GM10847 (cell line): ENCODE results near the gene TFEB.

ENCODE experiments used
- POLR2A ChIP-seq: IDR thresholded peaks from 2 replicates; pipeline ENCODE4 v1.6.1; 2011; ENCODE audit not compliant: insufficient read length; ENCODE audit errors: extremely low read depth

Gene TFEB

GRCh38 chr6:41654698-41655151 is 80.7 kb downstream of the TFEB start:
- no peak for TF ChIP-seq POLR2A

DNA sequence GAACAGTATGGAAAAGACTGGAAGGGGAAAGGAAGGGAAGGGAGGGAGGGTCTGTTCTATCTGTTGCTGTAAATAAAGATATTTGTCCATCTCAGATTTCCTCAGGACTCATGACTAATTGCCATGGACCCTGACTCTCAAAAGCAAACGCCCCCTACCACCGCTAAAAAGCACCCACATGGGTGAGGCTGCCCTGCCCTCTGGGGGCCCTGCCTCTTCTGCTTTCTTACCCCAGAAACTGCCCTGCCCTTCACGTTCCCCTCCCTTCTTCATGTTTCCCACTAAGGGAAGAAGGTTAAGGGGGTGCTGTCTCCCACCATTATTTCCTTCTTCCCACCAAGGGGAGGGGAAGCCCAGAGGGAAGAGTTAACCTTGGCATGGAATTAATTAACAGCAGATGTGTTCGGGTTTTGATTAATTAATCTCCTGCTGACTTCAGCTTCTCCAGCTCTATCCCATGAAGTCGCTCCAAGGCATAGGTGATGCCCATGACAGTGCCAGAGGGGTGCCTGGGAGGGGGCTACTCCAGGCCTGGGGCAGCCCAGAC is 81.2 kb downstream of the TFEB start:
- TF ChIP-seq POLR2A: no peak

- TF ChIP-seq POLR2A: no peak
These were observed 81.7 kb downstream of the TFEB start for GRCh38 chr6:41653691-41654090.

DNA sequence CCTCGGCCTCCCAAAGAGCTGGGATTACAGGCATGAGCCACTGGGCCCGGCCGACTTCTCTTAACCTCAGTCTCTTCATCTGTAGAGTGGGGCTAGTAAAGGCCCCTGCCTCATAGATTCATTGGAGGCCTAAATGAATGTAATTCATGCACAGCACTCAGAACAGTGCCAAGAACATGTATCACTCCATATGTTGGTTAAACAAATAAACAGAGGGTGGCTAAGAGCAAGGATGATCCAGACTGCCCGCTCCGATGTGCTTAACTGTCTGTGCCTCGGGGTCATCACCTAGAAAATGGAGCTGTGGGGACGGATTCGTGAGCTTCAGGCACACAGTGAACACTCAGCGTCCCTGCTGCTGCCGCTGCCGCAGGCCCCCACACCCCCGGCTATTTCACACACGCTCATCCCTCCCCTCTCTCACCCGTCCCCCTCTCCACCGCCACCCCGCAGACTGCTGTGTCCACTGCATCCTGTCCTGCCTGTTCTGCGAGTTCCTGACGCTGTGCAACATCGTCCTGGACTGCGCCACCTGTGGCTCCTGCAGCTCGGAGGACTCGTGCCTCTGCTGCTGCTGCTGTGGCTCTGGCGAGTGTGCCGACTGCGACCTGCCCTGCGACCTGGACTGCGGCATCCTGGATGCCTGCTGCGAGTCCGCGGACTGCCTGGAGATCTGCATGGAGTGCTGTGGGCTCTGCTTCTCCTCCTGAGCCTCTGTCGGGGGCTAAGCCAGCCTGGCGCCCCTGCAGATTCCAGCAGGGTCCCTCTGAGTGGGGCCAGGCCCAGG is 82.3 kb downstream of the TFEB start:
- TF ChIP-seq POLR2A: no peak

DNA sequence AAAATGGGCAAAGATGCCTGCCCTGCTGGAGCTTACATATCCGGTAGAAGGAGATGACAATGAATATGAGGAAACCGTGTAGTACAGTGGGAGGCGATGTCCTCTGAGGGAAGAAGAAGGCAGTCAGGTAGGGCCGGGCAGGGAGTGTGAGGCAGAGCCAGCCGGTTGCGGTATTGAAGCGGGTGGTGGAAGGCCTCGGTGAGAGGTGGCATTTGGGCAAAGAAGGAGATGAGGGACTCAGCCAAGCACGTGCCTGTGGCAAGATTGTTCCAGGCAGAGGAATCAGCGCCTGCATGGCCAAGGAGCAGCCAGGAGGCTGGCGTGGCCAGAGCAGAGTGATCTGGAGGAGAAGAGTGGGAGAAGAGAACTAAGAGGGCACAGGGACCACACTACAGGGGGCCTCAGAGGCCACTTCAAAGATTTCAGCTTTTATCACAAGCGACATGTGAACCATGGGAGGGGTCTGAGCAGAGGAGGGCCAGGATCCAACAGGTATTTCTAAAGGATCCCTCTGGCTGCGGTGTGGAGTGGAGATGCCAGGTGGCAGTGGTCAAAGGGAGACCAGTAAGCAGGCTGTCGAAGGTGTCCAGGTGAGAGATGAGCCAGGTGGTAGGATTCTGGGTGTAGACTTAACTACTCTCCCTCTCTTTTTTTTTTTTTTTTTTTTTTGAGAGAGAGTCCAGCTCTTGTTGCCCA is 83.3 kb downstream of the TFEB start:
- TF ChIP-seq POLR2A: no peak

- no peak for TF ChIP-seq POLR2A
These were observed 84.0 kb downstream of the TFEB start for GRCh38 chr6:41651246-41651961.

DNA sequence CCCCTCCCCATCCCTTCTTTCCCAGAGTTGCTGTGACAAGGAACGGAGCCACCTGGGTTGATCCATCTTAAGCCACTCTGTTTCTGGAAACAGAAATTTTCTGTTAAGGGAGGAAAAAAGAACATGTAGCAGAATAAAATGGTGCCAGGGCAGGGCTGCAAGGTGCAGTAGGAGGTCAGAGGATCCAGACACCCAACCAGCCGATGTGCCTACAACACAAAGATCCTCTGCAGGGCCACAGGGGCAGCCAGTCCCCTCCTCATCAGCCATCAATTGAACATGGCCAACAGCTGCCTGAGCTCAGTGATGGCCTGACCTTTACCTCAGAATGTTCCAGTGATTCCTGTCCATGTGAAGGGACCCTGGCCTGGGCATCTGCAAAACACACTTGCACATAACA is 85.3 kb downstream of the TFEB start:
- TF ChIP-seq POLR2A: no peak

GRCh38 chr6:41649596-41649995 is 85.8 kb downstream of the TFEB start:
- TF ChIP-seq POLR2A: no peak

GRCh38 chr6:41648921-41649320 is 86.5 kb downstream of the TFEB start:
- TF ChIP-seq POLR2A: no peak

DNA sequence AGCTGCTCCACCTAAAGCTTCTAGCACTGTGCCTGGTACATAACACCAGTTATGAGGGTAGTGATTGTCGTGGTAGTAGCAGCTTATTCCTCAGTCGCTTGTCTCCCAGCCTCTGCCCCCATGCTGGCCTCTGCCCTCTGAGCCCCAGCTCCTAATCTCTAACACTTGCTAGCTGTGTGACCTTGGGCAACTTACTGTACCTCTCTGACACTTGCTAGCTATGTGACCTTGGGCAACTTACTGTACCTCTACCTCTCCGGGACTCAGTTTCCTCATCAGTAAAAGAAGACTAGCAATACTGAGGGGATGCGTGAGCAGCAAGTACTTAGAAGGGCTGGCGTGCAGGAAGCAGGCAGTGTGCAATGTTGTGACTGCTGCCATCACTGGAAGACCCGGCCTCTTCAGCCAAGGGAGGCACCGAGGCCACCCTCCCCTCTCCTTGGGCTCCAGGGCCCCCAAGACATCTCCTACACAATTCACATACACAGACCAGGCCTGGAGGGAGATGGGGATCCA is 87.3 kb downstream of the TFEB start:
- TF ChIP-seq POLR2A: no peak

DNA sequence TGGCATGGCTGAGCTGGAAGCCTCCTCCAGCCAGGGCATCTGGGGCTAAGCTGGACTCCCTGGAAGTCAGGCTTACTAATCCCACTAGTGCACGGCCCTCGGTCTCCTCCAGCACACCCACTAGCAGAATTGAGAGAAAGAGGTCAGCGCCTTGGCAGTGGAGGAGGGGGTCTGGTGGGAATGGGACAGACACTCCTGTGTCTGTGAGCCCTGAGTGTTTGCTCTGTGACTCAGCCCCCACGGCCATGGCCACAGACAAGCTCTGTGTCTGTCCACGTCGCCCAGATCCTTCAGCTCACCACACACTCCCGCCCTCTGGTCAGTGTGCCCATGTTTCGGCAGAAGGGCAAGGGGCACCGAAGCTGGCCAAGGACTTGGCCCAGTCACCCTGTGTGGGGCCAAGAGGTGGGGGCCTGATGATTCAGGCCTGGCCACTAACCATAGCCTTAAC is 88.3 kb downstream of the TFEB start:
- TF ChIP-seq POLR2A: no peak

- TF ChIP-seq POLR2A: no peak
These were observed 89.2 kb downstream of the TFEB start for GRCh38 chr6:41646026-41646795.

DNA sequence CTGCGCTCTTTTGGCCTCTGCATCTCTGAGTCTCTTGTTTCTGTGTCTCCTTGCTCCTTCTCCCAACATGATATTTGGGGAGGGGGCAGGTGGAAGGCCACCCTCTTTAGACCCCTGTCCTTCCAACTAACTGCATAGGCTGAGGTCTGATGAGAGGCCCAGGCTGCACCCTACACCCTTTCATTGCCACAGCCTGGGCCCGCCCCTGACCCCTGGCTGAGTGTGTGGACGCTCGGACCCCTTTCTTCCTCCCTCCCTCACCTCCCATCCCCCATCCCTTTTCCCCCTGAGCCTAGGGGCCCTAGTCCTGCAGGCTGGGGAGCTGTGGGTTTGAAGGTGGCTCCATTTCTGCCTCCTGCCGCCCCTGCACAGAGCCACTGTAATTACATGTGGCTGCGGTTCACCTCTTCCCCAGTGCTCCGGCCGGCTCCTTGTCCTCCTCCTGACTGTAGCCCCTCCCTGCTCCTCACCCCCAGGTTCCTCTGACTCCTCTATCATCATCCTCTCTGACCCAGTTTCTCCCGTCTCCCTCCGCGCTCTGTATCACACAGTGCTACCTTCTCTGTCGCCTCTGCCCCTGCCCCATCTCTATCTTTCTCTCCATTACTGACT is 90.3 kb downstream of the TFEB start:
- TF ChIP-seq POLR2A: no peak

DNA sequence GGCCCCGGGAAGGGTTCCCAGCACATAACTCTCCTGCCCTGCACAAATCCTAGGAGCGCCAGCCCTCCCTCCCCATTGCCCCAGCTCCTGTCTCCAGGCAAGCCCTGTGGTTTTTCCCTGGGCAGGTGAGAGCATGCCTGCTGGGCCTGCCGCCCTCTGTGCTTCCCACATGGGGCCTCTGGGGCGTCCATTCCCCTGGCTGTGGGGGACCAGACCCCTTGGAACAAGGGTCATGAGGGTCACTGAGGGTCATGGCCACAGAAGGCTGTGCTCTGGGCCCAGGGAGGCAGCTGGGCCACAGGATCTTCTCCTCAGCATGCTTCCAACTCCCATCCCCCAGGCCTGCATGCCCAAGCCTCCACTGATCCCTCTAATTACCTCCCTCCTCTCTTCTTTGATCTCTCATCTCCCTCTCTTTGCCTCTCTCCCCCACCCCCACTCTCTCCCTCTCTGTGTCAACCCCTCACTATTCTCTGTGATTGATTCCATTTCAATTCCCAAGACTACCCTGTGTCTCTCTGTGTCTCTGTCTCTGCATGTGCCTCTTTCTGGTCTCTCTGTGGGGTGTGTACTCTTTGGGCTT is 91.0 kb downstream of the TFEB start:
- no peak for TF ChIP-seq POLR2A
